Retinal pigment epithelial cell (primary cell): Measurements from ENCODE around the gene ITGBL1.

Source experiments
- DNase-seq: peaks from one replicate; pipeline ENCODE4 v3.0.0-alpha.2; 2010; ENCODE audit warnings: low read depth
- H3K4me3 ChIP-seq: 2 replicates; pipeline ENCODE4 v1.5.1; 2011; ENCODE audit warnings: mild to moderate bottlenecking, low read length, control low read depth, moderate library complexity
- CTCF ChIP-seq: conservative IDR thresholded peaks from 2 replicates; pipeline ENCODE4 v1.5.1; 2011; ENCODE audit warnings: low read depth, low read length, control low read depth, inconsistent platforms

The ITGBL1 gene

GRCh38 chr13:101648766-101649487 is 196.5 kb downstream of the ITGBL1 start:
- no peak overlapping the region for H3K4me3 ChIP-seq
- DNase-seq, result no peak
- no peak for TF ChIP-seq CTCF

DNA sequence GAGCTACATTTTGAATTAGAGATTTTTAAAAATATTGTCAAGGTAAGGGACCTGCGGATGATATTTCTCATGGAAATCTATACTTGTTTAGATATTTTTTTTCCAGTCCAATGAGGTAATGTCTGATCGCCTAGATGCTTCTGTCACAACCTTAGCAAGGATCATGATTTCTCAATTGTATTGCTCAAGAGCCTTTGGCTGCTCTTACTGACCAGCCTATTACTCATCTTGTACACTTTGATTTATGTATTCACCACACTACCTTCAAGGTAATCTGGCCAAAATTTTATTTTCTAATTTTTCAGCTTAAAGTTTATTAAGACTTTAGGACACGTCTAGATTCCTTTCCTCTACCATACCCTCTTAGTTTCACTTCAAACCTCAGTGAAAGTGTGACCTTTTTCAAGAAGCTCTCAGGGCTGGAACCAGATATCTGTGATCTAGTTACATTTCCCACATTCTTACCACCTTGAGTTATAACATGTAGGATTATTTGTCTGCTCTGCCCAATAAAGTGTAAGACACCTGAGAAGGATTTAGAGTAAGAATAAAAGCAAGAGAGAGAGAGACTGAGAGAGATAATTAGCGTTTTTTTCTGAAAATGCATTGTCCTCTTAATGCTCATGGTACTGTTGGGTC is 197.1 kb downstream of the ITGBL1 start:
- no peak for TF ChIP-seq CTCF
- DNase-seq, result peak; percentile 40
- no peak overlapping the region for H3K4me3 ChIP-seq

DNA sequence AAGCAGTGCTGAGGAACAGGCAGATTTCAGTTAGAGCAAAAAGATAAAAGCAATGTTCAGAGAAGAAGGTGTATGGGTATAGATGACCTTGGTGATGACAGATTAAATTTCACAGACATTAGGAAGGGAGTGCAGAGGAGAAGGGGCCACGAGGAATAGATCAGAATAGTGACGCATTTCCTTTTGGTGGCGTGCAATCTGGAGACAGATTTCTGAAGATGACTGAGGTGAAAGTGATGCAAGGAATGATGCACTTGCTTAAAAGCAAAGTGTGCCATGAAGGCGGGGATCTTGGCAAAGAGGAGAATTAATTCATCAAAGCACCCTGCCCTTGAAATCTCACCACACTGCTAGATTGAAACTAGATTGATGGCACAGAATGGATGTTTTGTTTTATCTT is 202.4 kb downstream of the ITGBL1 start:
- no peak for DNase-seq
- TF ChIP-seq CTCF, result no peak
- no peak overlapping the region for H3K4me3 ChIP-seq

DNA sequence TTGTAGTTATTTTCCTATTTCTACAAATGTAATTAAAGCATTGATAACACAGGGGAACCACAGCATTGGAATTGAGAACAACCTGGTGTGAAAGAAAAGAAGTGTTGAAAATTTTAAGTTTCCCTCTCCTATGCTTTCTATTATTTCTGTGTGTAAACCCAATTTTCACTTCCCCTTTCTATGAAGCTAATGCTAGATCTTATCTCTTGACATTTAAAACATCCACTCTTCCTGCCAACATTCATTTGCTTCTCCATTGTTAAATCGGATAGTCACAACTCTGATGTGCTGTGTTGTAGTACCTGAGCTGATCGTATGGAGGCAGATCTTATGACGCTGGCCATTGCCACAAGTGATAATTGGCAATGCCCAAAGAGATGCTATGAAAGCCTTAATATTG is 203.0 kb downstream of the ITGBL1 start:
- no peak overlapping the region for H3K4me3 ChIP-seq
- no peak for DNase-seq
- TF ChIP-seq CTCF, result no peak

DNA sequence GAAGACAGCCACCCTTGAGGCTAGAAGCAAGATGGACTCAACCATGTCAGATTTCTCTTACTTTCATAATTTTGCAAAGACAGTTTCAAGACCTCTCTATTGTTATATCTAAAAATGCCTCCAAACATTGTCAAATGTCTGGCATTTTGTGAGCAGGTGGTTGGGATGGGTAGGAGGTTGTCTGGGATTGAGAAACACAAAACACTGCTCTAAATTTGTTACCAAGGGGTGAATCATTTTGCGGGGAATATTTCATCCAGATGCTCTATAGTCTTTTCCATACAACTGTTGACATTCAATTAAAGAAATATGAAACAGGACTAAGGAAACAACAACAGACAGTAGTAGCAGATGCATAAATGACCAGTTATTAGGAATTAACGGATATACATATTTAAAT is 208.2 kb downstream of the ITGBL1 start:
- TF ChIP-seq CTCF, result no peak
- DNase-seq, result no peak
- H3K4me3 ChIP-seq, result no peak overlapping the region

DNA sequence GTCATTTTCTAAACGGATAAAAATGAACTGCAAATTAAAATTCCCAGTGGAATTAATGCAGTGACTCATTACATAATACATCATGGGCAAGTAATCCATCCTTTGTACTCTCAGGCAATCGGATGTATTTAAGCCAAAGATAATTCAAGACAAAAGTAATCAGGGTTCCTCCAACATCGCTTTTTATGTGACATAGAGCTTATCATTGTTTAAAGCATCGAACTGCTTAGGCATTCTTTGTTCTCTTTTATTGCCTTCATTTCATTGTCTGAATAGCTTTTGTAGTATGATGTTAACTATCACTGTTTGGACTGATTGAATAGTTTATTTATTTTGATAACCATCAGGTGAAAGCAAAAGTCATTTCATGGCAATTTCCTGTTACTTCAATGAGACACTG is 209.4 kb downstream of the ITGBL1 start:
- DNase-seq, result peak; percentile 47
- H3K4me3 ChIP-seq, result no peak overlapping the region
- TF ChIP-seq CTCF, result no peak
